Measurements from ENCODE around the gene TCP11L1.

- TF ChIP-seq EZH2phosphoT487 (IDR thresholded peaks at IDR 0.05; ENCODE audit: insufficient read depth, low read depth) (no peak), EZH2 (IDR thresholded peaks at IDR 0.05; ENCODE audit: insufficient read depth, poor library complexity, severe bottlenecking) (no peak)
These were observed 54.8 kb downstream of the TCP11L1 start for GRCh38 chr11:33094157-33094556.
